Ammon's horn (tissue), 1 donor: Measurements from ENCODE around the gene ANXA6.
A peak's percentile ranks its signal among the peaks of the same experiment; 100 is the strongest.

Experiments used
- DNase-seq: peaks from one replicate; pipeline ENCODE4 v3.0.0-alpha.2; 2016; ENCODE audit warnings: low spot score

The ANXA6 gene

DNA sequence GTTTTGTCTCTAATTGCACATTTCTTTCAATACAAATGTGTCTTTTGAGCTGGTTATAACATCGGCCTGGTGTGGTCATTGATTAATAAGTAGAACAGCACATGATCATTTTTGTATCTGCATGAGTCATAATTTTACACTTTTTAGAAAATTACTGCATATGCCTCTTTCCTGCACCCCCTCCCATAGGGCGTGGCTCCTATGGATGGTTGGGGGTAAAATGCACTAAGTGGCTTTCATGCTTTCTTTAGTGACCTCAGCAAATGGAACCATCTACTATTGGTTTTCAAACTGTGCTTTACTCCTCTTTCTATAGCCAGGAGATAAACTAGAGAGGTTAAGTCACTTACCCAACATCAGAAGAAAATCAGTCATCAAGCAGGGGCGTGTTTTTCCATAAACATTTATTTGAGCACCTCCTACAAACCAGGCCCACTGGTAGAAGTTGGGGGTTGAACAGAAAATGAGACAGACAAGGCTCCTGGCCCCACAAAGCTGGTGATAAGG, 3.8 kb downstream of the ANXA6 start:
- no peak for DNase-seq

GRCh38 chr5:151153300-151153699, 4.3 kb downstream of the ANXA6 start:
- no peak for DNase-seq

DNA sequence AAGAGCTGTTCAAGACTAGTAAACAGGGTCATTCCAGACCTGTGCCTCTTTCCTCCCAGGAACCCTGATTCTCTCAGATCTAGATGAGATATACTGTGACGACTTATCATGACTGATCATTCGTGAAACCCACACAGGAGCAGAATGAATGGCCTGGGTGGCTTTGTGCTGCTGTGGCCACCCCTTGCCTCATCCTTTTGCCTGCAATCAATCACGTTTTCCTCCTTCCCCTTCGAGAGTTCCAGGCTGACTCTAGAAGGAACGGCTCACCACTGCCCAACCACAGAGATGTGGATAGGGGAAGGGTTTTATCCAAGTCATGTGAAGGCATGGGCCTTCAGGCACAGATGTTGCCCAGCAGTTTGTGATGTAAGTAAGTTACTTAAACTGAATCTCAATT, 5.8 kb downstream of the ANXA6 start:
- DNase-seq, result no peak

- no peak for DNase-seq
Observed at GRCh38 chr5:151151263-151151660, 6.3 kb downstream of the ANXA6 start.

DNA sequence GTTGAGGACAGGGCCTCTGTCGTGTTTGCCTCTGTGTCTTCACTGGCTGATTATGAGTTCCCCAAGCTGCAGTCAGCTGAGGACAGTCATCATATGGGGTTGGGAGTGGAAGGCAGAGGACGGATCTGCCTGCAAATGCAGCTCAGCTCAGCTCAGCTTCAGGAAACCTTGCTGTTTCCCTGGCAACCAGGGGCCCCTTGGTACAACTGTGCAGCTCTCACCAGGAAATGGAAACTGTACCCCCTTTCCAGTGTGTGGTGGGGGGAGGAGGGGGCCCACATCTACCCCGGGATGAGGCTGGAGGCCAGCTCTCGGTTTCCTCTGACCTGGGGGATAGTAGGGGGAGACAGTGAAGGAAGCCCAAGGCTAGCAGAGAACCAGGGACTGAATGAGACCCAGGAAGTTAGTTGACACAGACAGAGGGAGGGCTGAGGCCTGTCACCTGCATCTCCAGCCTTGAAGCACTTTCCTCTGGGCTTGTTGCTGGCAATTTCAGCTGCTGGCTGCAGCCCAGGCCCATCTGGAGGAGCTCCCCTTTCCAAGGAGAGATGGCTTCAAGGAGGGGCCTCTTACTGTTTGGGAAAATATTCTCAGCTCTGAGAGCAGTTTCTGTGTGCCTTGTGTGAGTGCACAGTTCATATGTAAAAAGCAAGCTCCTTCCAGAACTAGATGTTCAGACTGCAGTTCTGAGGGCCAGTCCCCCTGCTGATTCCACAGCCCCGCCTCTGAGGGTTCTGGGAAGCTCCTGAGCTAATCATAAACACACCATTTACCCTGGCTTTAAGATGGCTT, 6.9 kb downstream of the ANXA6 start:
- DNase-seq, result peak; percentile 70

DNA sequence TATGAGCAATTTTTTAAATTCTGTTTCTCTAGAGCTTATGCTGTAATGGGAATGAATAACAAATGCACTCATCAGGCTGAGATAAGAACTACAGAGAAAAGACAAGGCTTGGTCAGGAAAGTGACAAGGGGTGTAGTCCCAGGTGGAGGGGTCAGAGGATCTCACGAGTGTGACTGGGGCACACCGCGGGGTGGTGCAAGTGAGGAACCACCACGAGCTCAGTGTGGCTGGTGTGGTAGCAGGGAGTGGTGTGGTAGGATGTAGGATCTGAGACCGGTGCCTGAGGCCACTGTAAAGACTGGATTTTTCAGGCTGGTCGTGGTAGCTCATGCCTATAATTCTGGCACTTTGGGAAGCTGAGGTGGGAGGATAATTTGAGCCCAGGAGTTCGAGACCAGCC, 9.0 kb downstream of the ANXA6 start:
- no peak for DNase-seq

DNA sequence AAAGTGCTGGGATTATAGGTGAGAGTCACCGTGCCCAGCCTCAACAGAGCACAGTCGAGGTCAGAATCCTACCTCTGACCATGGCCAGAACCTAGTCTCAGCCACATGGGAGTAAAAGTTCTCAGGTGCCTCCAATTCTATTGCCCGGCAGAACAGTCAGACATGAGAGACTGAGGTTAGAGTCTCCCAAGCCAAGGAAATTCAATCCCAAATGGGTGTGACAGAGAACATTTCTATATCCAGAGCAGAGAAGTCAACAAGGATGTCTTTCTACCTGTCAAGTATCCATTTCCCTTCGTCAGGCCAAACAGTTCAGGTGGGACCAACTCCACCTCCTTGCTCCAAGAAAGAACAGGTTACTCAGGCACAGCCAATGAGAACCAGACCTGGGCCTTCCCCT, 10.5 kb downstream of the ANXA6 start:
- DNase-seq, result no peak

- no peak for DNase-seq
Observed at GRCh38 chr5:151146061-151146460, 11.5 kb downstream of the ANXA6 start.

DNA sequence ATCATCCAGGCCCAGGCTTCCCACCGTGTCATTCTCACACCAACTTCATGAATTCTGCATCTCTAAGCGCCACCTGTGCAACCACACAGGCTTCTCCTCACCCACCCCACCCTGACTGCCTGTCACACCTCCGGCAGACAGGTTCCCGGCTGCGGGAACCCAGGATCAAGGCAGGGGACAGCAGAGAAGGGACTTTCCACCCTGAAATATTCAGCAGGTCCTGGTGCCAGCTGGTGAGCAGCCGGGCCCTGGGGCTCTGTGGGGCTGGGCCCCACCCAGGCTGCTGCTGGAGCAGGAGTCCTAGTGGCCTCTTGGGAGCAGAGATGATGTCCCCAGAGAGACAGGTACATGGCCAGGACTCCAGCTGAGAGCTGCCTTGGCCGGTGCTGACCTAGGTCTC, 12.7 kb downstream of the ANXA6 start:
- DNase-seq, result no peak

DNA sequence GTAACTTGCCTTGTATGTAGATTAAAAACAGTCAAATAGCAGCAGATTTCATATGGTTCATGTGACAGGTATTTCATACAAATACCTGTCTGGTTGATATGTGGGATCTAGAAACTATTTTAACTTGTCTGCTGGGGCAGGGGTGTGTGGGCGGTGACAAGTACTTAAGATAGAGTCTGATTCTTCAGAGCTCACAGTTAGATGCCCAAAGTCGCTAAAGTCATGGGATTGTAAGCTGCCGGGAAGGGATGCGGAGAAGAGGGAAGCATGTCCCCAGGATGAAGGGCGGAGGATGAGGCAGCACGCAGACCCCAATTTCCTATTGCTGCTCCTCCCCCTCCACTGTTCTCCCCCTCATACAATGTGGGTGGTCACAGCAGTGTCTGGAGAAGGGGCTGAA, 13.3 kb downstream of the ANXA6 start:
- DNase-seq, result no peak

DNA sequence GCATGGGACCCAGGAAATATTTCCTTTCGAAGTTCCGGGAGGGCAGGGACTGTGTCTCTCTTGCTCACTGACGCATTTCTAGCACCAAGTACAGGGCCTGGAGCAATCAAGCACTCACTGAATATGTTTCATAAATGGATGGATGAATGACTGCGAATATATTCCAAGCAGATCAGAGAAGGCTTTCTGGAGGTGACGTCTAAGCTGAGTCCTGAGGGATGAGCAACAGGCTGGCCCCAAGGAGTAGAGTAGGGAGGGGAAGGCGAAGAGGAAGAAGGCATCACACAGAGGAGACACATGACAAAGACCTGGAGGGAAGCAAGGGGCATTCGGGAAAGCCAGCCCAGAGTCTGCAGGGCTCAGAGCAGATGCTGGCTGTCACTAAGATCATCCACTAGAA, 13.9 kb downstream of the ANXA6 start:
- DNase-seq, result no peak

- no peak for DNase-seq
Observed at GRCh38 chr5:151142933-151143332, 14.6 kb downstream of the ANXA6 start.

GRCh38 chr5:151141535-151141934, 16.0 kb downstream of the ANXA6 start:
- DNase-seq, result no peak

DNA sequence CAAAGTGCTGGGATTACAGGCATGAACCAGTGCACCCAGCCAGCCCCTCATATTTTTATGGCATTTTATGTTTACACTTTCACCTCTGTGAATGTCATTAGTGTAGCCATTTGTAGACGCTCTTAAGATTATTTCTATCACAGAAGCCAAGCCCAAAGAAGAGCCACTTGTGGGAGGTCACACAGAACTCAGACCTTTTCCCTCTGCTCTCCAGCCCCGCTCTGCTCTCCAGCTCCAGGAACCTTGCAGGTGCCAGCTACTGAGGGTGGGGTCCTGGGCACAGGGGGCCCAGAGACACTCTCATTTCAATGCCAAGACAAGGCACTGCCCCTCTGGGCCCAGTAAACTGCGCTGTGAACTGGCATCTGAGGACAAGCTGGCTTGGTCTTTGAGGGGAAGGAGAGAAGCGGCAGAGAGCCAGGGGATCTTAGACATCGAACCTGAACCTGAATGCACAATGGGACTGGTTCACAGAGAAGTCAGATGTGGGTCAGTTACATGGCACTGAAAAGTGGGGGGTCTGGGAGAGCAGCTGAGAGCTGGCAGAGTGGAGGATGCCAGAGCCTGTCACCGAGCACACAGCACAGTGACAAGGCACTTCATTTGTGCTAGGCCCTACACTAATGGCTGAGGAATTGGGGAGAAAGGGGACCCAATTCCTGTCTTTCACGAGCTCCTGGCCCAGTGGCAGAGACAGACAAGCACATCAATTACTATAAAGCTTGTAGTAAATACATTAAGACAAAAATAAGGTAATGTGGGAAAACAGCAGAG, 16.7 kb downstream of the ANXA6 start:
- peak; percentile 55 for DNase-seq

DNA sequence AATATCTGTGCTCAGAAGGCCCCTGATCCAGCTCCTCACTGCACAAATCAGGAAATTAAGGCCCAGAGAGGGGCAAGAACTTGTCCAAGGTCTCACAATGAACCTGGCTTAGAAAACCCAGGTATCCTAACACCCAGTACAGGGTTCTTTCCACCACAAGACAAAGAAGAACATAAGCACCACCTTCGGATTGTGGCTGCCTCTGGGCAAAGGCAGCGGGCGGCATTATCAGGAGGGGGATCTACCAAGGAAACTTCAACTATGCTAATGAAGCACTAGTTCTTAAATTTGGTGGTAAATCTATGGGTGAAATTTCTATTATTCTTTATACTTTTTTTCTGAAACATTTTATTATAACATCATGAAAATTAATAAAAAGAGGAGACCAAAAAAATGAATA, 17.9 kb downstream of the ANXA6 start:
- DNase-seq, result no peak

DNA sequence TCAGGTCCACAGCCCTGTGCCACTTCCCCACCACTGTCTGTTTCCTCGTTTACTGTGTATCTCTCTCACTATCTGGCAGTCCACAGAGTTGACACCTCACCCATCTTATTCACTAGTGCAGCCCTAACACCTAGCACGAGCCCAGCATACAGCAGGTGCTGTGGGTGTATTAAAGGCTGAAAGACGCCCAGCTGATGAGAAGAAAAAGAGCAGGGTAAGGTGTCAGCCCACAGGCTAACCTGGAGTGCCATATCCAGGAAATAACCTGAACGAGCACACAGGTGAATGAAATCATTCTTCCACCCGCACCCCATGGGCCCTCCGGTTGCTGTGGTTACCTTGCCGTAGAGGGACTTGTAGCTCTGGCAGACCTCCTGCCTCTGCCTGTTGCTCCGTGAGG, 18.6 kb downstream of the ANXA6 start:
- DNase-seq, result no peak

- no peak for DNase-seq
Observed at GRCh38 chr5:151138114-151138513, 19.5 kb downstream of the ANXA6 start.

GRCh38 chr5:151137067-151137825, 20.3 kb downstream of the ANXA6 start:
- DNase-seq, result no peak

DNA sequence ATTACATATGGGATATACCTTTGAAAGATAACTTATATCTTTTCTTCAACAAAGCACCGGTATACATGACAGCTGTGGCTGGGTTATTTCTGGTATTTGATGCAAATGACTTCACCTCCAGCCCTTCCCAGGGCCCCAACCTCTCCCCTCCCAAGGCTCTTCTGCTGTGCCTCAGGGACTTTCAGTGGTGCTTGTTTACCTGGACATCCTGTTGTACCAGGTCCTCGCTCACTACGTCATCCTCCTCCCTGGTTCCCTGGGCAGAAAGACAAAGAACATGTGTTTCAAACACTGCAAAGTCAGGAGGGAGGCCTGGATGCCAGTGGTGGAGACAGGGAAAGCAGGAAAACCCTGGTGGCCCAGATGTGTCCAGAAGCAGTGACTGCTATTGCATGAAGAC, 23.4 kb downstream of the ANXA6 start:
- no peak for DNase-seq

DNA sequence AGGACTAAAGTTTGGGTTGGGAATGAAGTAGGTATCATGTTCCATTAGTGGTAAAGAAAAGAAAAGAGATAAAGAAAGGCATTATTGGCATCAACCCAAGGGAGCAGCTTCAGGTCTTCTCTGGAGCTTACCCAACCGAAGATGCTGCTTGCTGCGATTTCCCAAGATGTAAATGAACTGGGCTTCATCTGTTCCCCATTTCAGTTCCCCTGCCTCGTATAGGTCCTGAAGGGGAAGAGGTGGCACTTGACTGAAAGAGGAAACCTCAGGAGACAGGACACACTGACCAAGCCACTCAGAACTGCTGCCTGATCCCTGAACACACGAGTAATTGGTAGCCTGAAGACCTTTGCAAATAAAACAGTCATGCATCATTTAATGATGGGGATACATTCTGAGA, 24.6 kb downstream of the ANXA6 start:
- peak; percentile 72 for DNase-seq

- no peak for DNase-seq
Observed at GRCh38 chr5:151130922-151131891, 26.4 kb downstream of the ANXA6 start.
